8988T (cell line): ENCODE measurements around the gene ADTRP.
"Not testable (repeated sequence)": the region's sequence is repeated elsewhere in the genome, so short reads cannot be mapped to it uniquely, and the experiment has no call there.

Experiments used
- DNase-seq: peaks from one replicate; pipeline ENCODE4 v3.0.0; 2011

ADTRP gene

DNA sequence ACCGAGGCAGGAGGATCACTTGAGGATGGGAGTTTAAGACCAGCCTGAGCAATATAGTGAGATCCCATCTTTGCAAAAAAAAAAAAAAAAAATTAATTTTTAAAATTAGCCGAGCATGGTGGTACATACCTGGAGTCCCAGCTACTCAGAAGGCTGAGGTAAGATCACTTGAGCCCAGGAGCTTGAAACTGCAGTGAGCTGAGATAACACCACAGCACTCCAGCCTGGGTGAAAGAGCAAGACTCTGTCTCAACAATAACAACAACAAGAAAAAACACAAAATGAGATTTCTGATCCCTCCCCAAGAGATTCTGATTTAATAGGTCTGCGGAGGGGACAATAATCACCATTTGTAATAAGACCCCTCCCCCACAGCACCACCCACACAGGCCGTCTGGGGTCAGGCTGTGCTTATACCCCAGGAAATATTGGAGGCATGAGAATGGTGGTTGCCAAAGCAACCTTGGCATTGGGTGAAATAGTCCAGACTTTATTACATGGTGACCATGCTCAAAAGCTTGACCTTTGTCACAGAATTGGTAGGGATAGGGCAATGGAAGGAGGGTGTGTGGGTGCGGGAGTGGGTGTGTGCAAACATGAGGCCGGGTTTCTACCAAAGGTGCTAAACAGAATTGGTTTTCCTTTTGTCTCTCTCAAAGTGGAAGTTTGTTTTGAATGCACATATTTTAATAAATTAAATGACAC, 24.4 kb upstream of the ADTRP start:
- no peak for DNase-seq

DNA sequence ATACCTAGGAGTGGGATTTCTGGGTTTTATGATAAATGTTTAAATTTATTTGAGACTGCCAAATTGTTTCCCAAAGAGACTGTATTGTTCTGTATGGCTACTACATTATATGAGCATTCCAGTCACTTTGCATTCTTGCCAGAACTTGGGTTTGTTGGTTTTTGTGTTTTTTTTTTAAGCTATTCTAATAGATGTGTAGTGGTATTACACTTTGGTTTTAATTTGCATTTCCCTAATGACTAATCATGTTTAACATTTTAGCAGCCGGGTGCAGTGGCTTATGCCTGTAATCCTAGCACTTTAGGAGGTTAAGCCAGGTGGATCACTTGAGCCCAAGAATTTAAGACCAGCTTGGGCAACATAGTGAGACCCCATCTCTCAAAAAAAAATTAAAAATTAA, 21.9 kb upstream of the ADTRP start:
- not testable (repeated sequence) for DNase-seq

DNA sequence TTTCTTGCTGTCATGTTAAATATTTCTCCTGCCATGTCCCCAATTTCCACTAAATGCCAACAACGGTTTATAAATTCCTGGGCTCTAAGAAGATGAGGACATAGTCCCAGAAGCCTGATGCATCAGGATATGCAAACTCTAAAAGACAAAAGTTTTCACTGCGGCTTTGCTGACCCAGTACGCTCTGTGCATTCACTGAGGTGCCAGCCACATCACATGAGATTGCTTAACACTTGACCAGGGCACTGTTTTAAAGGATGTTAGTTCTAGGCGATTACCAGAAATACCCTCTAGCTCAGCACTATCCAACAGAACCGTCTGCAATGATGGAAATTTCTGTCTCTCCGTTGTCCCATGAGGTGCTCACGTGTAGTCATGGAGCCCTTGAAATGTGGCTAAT, 19.9 kb upstream of the ADTRP start:
- DNase-seq, result no peak

DNA sequence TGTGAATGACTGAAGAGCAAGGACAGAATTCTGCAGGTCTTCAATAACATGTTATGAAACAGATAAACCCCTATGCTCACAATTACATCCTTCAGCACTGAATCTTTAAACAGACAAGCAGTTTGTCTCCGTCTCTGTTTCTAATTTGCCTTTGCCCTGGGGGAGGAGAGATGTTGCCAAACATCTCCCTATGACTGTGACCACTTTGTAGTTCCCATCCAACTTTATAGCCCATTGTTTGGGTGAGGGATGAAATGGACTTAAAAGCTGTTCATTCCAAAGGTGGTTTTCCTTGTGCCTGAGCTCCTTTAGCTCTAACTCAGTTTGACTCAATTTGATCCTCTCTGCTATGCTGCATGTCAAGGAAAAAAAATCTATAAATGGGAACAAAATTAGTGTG, 19.5 kb upstream of the ADTRP start:
- no peak for DNase-seq

DNA sequence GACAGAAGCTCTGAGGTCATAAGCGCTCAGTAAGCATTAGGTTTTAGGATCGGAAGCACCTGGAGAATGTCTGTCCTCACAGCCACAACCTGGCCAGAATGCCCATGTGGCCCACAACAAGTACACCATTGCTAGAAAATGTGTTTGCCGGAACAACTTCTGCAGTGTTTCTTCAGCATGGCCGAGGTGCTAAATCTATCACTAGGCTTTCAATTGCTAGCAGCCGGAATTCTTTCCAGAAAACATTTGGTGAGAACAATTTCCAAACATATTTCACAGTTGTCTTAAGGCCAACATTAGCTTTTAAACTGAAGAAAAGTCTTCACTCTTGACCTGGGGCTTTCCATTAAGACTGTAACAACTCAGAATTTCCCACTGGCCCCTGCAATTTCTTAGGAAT, 18.2 kb upstream of the ADTRP start:
- no peak for DNase-seq

DNA sequence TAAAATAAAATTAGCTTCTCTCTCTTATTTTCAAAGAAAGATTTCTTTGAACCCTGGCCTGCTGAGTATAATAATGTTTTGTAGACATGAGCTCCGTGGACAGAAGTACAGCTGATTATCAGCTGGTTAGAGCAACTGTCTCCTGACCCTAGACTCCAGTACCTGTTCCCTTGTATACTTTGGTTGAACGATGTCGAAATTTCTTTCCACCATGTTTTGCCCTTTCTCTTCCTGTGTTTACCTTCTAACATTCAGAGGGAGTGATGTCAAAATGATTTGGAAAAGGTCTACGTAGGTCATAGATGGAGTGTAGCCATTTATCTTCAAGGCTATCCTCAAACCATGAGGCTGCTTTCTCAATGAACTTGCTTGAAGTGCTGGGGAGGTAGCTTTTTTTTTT, 16.8 kb upstream of the ADTRP start:
- DNase-seq, result no peak

DNA sequence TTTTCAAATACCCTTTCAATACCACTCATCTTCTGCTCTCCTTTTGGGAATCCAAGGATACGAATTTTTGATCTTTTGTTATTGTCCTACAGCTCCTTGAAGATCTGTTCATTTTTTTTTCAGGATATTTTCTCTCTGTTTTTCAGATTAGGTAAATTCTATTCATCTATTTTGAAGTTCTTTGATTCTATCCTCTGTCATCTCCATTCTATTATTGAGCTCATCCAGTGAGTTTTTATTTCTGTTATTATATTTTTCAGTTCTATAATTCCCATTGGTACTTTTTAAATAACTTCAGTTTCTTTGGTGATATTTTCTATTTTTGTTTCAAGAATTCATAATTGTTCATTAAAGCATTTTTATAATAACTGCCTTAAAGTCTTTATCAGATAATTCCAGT, 14.7 kb upstream of the ADTRP start:
- no peak for DNase-seq

DNA sequence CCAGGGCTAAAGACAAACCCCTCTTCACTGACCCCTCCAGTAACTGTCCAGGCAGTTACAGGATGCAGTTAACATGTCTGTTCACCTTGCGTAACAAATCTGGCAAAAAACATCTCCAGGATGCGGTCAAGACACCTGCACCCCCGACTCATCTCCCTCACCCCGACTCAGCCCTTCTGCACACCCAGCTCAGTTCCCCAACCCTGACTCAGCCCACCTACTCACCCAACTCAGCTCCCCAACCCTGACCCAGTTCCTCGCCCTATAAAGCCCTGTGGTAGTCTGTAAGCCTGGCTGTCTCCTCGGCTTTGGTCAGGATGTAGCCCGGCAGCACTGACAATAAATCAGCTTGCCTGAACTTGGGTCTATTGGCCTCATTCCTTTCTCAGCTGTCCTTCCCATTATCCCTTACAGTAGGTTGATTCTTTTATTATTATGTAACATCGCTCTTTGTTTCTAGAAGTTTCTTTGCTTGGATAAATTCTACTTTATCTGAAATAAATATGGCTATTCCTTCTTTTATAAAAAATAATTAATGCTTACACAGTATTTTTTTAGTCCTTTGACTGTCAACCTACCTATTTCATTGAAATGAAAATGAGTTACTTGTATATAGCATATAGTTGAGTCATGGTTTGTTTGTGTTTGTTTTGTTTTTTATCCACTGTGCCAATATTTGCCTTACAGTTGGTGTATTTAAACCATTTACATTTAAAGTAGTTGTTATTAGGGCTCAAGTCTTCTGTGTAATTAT, 12.9 kb upstream of the ADTRP start:
- no peak for DNase-seq

DNA sequence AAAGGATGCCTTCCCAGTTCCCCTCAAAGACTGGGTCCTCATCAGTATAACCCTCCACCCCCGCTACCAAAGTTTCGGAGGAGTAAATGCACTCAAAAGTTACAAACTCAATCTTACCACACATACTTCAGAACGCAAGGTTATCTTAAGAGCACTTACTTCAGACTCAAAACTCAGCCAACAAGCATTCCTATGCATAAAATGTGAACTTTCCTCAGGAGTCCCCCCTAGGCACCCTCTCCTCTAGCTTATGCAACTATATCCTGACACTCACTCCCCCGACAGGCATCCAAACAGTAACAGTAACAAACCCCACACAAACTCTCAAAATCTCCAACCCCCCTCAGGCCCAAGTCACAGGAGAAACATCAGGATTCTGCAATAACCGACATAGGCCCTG, 11.1 kb upstream of the ADTRP start:
- DNase-seq, result no peak

DNA sequence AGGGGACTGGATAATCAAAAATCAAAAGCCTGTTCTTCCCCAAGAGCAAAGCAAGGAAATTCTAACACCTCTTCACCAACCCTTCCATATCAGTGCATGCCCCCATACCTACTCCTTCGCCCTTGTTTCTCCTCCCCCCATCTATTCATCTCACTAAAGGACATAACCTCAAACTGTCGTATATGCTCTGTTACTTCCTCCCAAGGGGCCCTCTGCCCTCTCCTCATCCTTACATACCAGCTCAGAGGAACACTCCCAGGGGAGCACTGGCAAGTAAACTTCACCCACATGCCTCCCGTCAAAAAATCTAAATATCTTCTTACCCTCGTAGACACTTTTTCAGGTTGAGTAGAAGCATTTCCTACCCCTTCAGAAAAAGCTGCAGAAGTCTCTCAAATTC, 9.4 kb upstream of the ADTRP start:
- no peak for DNase-seq

DNA sequence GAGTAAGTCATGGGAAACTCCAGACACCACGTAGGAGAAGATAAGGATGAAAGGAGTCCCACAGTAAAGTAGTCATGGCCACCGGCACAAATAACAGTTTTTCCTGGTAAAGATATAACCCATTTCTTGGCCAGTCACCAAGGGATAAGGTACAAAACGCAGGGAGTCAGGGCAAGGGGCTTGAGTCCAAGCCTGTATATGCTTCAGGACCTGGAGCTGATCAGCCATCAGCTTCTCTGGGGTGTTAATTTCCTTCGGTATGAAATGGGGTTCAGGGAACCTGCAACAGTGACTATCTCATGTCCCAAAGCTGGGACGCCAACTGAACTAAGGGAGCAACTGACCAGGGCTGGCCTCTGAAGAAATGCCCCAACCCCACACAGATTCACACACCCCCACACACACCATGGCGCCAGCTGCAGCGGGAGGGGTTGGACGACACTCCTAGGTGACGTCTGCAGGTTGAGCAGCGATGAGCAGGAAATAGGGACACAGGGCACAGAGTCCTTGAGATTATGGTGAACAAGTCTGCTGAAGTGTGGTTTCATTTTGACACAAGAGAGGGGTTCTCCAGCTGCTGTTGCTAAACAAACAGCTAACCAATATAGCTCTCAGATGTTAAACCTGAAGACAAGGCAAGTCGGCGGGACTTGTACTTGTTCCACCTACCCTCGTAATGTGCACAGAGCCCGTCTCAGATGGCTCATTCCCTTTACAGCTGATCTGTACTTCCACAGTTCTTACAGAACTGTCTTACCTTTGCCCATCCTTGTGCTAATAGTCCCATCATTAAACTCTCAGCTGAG, 7.4 kb upstream of the ADTRP start:
- no peak for DNase-seq

DNA sequence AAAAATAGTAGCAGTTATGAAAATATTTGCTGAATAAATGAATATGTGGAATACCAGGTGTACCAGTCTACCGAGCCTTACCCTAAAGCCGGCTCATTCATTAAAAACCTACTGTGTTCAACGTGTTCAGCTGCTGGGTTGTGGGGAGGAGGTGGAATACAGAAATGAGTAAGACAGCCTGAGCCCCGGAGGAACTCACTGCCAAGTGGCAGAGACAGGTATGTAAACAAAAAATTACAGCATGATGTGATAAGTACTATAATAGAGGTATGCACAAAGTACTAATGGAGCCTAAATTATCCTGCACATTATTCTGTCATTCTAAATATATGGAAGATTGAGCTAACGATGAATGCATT, 6.8 kb upstream of the ADTRP start:
- no peak for DNase-seq

DNA sequence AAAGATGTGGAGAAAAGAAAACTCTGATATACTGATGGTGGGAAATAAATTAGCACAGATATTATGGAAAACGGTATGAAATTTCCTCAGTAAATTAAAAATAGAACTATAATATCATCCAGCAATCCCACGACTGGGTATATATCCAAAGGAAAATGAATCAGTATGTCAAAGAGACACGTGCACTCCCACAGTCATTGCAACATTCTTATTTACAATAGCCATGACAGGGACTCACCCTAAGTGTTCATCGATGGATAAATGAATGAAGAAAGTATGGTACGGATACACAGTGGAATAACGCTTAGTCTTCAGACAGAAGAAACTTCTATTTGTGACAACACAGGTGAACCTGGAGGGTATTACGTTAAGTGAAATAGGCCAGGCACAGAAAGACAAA, 5.7 kb upstream of the ADTRP start:
- DNase-seq, result no peak

DNA sequence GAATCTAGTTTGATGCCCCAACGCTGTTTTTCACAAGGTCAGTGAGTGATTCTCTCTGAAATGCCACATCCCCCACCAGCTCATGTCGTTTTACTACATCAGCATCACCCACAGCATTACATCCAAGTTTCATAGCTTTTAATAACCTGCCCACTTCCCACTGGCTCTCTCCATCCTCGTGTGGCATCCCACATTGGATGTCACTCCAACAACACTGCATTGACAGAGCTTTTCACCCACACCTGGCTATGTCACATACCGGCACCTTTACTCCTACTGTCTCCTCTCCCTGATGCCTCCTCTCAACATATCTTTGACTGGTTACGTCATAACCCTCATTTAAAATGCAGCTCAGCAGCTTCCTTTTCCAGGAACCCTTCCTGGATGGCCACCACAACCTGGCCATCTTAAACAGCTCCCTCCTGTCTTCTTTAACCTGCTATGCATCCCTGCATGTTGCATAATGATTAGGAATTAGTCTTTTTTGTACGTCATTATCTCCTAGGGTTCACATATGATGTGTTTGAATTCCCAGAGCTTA, 5.0 kb upstream of the ADTRP start:
- DNase-seq, result no peak

DNA sequence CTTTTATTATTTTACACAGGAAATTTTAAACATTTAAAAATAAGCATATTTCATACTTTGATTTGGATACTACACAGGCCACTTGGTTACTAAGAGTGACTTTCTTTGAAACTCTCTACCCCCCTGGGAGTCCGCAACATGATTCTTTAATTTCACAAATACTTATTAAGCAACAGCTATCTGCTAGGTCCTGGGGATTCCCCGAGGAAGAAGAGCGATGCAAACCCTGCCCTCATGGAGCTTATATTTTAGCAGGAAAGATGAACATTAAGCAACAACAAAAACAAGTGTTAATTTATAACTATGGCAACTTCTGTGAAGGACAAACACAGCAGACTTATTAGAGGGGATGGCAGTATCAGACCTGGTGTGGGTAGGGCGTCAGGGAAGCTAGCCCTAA, 3.9 kb upstream of the ADTRP start:
- DNase-seq, result no peak

DNA sequence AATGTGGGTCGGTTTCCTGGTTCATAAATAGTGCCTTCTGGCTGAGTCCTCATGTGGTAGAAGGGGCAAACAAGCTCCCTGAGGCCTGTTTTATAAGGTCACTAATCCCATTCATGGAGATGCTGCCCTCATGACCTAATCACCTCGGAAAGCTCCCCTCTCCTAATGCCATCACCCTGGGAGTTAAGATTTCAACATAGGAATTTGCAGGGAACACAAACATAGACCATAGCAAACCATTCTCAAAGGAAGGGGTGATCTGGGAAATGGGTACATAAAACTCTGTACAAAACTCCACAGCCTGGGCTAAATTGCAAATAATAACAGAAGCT, 1.5 kb upstream of the ADTRP start:
- DNase-seq, result no peak

DNA sequence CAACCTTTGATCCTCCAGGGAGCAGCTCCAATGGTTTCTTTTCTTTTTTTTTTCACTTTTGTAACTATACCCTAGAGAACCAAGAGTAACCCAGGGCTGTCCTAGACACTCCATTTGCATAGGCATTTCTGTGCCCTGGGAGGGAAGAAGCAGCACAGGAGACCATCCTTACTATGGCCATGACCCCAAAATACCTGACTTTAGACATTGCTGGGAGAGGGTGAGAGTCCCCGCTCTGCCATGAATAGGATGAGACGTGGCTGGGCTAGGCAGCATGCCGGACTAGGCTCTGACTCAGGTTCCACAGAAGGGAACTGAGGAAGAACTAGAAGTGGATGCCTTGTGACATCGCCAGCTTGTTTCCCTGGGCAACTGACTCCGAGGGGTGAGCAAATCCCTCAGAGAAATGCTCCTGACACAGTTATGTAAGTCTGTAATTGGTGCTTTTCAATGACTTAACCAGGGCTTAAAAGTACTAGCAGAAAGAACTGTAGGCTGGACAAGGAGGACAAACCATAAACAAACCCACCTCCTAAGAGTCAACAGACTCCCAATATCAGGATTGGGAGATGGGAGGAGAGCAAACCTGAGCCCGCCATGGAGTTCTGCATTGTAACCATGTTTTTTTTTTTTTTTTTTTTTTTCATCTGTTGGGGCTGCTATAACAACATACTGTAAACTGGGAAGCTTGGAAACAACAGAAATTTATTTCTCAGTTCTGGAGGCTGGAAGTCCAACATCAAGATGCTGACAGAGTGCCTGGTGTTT, 910 bp upstream of the ADTRP start:
- no peak for DNase-seq

DNA sequence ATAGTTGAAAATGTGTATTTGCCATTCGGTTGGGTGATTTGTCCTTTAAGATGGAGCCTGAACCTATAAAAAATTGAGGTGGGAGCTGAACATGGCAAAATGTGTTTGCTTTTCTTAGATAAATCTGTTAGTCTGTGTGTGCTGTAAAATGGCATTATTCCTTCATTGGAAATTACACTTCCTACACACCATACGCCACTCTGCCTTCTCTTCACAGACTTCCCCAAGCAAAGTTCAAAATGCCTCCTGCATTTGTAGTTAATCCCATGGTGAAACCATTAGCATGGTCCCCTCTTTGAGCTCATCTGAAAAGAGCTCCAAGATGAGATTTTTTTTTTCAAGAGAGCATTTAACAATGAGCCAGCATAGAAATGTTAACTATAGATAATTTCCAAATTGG, 567 bp downstream of the ADTRP start:
- no peak for DNase-seq

DNA sequence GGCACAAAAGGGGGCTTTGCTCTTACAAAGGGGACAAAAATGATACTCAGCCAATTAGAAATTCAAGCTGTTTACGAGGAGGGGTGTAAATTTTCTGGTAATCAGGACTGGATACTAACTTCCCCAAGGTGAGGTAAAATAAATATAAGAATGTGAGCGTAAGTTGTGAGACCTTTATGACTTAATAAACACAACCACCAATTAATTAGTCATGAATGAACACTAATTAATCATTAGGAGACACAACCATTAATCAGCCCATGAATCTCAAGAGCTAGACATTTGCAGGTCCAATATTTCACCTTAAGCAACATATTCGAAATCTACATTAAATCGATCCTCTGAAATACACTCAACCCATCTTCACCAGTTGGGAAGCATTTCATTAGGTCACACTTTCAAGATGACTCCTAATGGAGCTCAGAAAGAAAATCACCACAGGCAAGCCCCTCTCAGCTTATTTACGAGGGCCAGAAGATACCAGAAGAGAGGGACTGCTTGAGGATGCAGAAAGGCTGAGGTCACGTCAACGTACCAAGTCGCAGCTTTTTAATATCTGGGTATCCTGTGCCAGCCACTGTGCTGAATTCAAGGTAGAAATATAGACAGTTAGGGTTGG, 2.7 kb downstream of the ADTRP start:
- no peak for DNase-seq

DNA sequence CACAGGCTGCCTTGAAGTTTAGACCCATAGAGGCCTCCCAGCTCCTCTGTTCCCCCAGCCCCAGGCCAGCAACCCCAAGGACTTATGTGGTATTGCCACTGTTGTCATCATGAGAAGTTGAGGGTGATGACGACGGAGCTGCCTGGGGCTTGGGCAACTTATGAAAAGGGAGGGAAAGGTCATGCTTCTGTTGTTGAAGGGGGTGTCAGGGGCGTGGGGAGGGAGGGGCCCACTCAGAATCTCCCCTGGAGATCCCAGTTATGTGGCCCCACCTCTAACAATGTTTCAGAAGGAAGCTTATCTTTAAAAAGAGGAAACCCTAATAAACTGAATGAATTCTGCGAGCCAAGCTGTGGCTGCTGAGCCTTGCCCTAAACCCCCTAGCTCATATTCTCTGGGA, 4.2 kb downstream of the ADTRP start:
- DNase-seq, result no peak

DNA sequence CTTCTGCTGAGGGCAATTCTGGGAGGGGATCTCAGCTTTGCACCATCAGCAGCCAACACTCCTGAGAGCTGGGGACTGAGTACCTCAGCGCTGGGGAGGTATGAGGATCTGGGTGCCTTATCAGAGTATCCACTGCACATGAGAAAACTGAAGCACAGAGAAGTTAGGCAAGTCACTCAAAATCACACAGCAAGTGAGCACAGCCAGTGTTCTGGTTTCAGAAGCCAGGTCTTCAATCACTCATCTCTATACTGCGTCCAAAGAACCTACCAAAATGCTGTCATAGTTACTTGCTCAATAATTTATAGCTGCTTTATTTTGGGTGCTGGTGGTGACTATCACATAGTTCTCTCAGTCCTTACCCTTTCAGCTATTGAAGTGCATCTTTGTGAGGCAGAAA, 5.0 kb downstream of the ADTRP start:
- no peak for DNase-seq

DNA sequence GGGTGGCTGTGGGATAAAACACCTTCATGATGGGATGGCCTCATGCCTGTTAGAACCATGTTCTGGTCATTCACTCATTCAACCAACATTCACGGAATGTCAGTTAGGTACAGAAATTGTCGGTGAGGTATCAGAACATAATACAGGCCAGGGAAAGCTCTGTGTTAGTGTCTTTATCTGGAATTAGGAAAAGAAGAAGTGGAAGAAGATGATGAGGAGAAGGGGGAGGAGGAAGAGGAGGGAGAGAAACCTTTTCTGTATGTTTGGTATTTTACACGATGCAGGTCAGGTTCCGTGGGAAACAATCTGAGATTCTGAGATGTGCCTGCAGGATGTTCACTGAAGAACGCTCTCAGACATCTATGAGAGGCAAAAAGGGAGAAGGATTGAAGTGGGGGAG, 5.6 kb downstream of the ADTRP start:
- no peak for DNase-seq
